Ovary (tissue), 9 donors: ENCODE data around the gene CLCN1. TPM values are rescaled to one million over a fixed set of nuclear protein-coding genes. Genes with fewer than 3 reads are reported as not detected.

Experiments
- DNase-seq, 5 donors: peaks; one replicate each; pipeline ENCODE4 v3.0.0-alpha.2; 2019 to 2020
- H3K27ac ChIP-seq, 2 donors: fragments of 200-600 bp; one replicate each; pipeline versions ENCODE4 v1.5.1 to v1.8.0; 2019 to 2022
- H3K27me3 ChIP-seq: fragments of 200-600 bp; one replicate; pipeline ENCODE4 v1.8.0; 2022
- H3K36me3 ChIP-seq: fragments of 200-600 bp; sonication (generic); one replicate; pipeline ENCODE4 v1.5.1; 2019
- H3K4me1 ChIP-seq: one replicate; pipeline ENCODE4 v1.8.1; 2013; ENCODE audit warnings: mild to moderate bottlenecking, moderate library complexity; ENCODE audit not compliant: insufficient read depth
- H3K4me3 ChIP-seq: fragments of 200-600 bp; sonication (generic); one replicate; pipeline ENCODE4 v1.5.1; 2017
- H3K9me3 ChIP-seq, 2 donors: fragments of 200-600 bp in 1 of 2; sonication (generic) in 1 of 2; one replicate each; pipeline versions ENCODE4 v1.5.1 to v1.8.1; 2013 to 2019; ENCODE audit warnings: mild to moderate bottlenecking in 1 of 2, moderate library complexity in 1 of 2
- EP300 ChIP-seq: sonication (generic); formaldehyde crosslinking; IDR thresholded peaks from one replicate; pipeline ENCODE4 v1.6.1; 2017; ENCODE audit warnings: antibody characterized with exemption
- POLR2A ChIP-seq: fragments of 450-650 bp; IDR thresholded peaks from one replicate; pipeline ENCODE4 v1.6.1; 2017; ENCODE audit warnings: antibody characterized with exemption, mild to moderate bottlenecking, moderate library complexity
- WGBS, 3 donors: extraction: QIAGEN DNeasy Blood & Tissue Kit in 1 of 3; methylation state at CpG; one replicate each; pipeline versions ENCODE4 v1.1.5 to v1.1.7; 2013 to 2017; 5-methylcytosine and 5-hydroxymethylcytosine counted together
- intact Hi-C, 4 donors: fragments of 100-400 bp; cut with DNase I; formaldehyde crosslinking; loops; one replicate each; pipeline versions ENCODE4 v1.11.0 to v1.15.1; 2022 to 2023
- polyA plus RNA-seq, 2 donors: library from polyadenylated mRNA; stranded (reverse); fragments of 200-250 nt in 1 of 2; fragments of 350-450 nt in 1 of 2; fragmentation: Illumina TruSeq in 1 of 2; extraction: RNeasy Lipid Tissue Mini Kit (QIAGEN cat#74804) in 1 of 2; gene quantifications; one replicate each; pipeline ENCODE4 v1.2.3, GENCODE V29; 2013 to 2014
- total RNA-seq, 7 donors: library from RNA; depleted of rRNA in 2 of 7; stranded (reverse); fragments of >200 nt in 2 of 7; fragmentation: NEBNext Ultra II Directional in 3 of 7; extraction: Animal tissue kit (Norgen Biotek cat#: 25700) in 3 of 7; gene quantifications; one replicate each; pipeline versions ENCODE4 v1.1.0 to v1.2.4, GENCODE V29; 2016 to 2023
- TF ChIP-seq, protein P1 (sequence below), 3 donors: fragments of 450-650 bp in 2 of 3; fragments of 200-600 bp in 1 of 3; IDR thresholded peaks; one replicate each; pipeline versions ENCODE4 v1.5.1 to v1.8.0; 2016 to 2022; ENCODE audit warnings: antibody characterized with exemption in 3 of 3, mild to moderate bottlenecking in 1 of 3
- donor health status: DM: no; HTN: no; CAD: no; lungs with moderate emphysema.
- donor health status: DM: no; HTN: no; CAD: no.
- donor health status: Bipolar disorder and iron deficiency.
- donor health status: DM: yes; HTN: yes; CAD: no.
- donor health status: DM: no; HTN: no; CAD: no.
- donor health status: DM: yes; HTN: yes; CAD: no.

The CLCN1 gene
- total and polyA plus RNA-seq, 9 donors, result 0.10 TPM; not detected in 8

DNA sequence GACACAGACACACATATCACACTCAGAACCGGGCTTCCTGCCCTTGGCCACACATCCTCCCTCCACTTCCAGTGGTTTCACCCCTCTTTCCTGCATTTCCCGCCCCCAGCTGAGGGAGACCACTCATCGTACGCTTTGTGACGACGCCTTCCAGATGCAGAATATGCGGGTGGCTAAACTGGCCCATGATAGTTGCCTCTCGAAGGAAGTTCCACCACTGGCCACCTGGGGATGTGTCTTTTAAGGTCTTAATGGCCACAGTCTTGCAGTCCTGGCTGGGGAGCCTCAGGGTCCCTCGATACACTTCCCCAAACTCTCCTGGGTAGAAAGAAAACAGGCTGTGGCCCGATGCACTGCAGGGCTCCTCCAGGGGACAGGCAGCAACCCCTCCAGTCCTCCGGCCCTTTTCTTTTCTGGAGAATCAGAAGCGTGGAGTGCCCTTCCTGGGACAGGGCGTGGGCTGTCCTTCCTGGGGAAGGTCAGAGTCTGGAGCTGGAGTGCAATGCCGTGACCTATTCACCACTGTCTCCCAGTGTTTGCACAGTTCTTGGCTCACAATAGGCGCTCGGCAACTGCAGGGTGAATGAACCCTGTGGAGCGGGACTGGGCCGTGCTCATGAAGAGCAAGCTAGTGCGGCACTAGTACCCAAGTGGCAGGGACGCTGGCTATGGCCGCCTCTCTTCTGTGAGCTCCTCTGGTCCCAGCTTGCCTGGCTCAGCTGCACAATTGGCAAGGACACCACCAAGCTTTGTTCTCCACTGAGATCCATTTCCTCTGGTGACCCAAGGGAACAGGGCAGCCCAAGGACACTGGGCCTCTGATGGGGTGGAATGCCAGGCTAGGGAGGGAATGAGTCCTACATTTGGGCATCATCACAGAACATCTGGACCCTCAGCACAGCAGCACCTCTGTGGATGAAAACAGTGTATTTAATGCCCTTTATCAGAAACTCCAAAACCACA, 79.6 kb downstream of the CLCN1 start:
- Histone ChIP-seq H3K27me3 (no peaks in the 10 kb centered on the region), H3K4me3 (no peak overlapping the region), H3K9me3 (no peaks in the 10 kb centered on the region), H3K4me1 (peaks cover 19% of the 10 kb centered on the region), H3K36me3 (no peaks in the 10 kb centered on the region), H3K27ac (no peak overlapping the region)
- 75 to 86% (median 83%) methylated on average over 18 to 21 of the region's 21 CpGs for WGBS, 3 donors
- intact Hi-C loops, result no loop called here
- no peak for DNase-seq
- TF ChIP-seq, protein P1, sequence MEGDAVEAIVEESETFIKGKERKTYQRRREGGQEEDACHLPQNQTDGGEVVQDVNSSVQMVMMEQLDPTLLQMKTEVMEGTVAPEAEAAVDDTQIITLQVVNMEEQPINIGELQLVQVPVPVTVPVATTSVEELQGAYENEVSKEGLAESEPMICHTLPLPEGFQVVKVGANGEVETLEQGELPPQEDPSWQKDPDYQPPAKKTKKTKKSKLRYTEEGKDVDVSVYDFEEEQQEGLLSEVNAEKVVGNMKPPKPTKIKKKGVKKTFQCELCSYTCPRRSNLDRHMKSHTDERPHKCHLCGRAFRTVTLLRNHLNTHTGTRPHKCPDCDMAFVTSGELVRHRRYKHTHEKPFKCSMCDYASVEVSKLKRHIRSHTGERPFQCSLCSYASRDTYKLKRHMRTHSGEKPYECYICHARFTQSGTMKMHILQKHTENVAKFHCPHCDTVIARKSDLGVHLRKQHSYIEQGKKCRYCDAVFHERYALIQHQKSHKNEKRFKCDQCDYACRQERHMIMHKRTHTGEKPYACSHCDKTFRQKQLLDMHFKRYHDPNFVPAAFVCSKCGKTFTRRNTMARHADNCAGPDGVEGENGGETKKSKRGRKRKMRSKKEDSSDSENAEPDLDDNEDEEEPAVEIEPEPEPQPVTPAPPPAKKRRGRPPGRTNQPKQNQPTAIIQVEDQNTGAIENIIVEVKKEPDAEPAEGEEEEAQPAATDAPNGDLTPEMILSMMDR (IDR thresholded peaks at IDR 0.05), result no peak
- TF ChIP-seq POLR2A (no peak), EP300 (no peak)

DNA sequence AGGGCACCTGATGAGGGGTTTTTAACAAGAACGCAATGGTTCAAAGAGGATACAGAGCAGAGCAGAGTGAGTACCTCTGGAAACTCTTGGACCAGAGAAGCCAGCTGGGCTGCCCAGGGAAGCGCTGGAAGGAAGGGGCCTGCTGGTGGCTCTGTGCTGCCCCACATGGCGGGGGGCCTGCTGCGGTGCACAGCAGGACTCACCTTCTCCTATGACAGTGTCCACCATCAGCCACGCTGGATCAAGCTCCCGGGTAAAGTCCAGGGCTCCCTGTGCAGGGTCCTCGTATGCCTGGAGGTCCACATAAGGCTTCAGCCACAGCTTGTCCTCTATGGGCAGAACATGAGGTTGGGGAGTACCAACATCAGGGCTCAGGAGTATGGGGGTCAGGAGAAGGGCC, 80.3 kb downstream of the CLCN1 start:
- H3K4me3 ChIP-seq, result no peak overlapping the region
- DNase-seq, result no peak
- H3K27ac ChIP-seq, result no peak overlapping the region
- H3K9me3 ChIP-seq, result no peaks in the 10 kb centered on the region
- no peak for TF ChIP-seq EP300
- TF ChIP-seq, protein P1 (IDR thresholded peaks at IDR 0.05), result no peak
- TF ChIP-seq POLR2A, result no peak
- H3K27me3 ChIP-seq, result no peaks in the 10 kb centered on the region
- intact Hi-C loops, result no loop called here
- H3K4me1 ChIP-seq, result peaks cover 16% of the 10 kb centered on the region
- H3K36me3 ChIP-seq, result no peaks in the 10 kb centered on the region
- WGBS, 3 donors, result 82 to 85% (median 83%) methylated on average over 7 of the region's 7 CpGs

DNA sequence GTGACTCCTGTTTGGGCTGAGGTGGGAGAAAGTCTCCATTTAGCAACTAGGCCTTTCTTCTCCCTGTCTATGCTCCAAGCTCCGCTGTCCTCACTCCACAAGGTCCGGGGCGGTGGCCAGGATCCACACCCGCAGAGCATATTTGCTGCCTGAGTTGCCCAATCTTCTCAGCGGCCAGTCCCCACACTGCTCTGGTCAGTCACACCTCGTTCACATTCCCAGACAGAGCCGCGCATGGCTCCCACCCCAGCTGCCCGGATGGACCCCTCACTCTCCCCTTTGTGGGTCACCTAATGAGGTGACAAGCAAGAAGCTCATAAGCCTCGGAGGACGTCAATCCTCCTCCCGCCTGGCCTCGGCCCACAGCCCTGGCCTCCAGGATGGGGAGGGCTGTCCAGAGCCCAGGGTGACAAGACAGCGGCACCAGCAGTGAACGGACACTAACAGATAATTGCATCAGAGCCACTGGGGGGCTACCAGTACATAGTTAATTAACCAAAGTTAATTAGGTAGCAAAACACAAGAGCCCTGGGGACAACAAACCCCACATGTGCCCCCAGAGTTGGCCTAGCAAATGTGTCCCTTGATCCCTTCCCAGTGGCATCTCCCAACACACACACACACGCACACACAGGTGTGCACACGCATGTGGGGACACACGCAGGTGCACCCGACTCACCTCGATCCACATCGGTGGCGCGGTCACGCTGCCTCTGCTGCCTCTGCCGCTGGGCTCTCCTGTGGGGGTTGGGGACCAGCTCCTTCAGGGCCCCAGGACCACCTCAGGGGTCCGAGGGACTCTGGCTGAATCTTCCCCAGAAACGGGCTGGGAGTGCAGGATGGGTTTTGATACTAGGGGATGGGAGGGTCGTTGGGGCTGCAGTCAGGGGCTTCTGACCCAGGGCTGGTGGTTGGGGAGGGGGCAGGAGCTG, 81.0 kb downstream of the CLCN1 start:
- Histone ChIP-seq H3K27me3 (no peaks in the 10 kb centered on the region), H3K4me3 (no peak overlapping the region), H3K9me3 (no peaks in the 10 kb centered on the region), H3K27ac (no peak overlapping the region), H3K4me1 (peaks cover 9% of the 10 kb centered on the region), H3K36me3 (no peaks in the 10 kb centered on the region)
- no peak for DNase-seq
- TF ChIP-seq, protein P1 (IDR thresholded peaks at IDR 0.05), result no peak
- TF ChIP-seq EP300 (no peak), POLR2A (no peak)
- WGBS, 3 donors, result 88 to 93% (median 88%) methylated on average over 28 of the region's 28 CpGs
- intact Hi-C loops, result no loop called here

DNA sequence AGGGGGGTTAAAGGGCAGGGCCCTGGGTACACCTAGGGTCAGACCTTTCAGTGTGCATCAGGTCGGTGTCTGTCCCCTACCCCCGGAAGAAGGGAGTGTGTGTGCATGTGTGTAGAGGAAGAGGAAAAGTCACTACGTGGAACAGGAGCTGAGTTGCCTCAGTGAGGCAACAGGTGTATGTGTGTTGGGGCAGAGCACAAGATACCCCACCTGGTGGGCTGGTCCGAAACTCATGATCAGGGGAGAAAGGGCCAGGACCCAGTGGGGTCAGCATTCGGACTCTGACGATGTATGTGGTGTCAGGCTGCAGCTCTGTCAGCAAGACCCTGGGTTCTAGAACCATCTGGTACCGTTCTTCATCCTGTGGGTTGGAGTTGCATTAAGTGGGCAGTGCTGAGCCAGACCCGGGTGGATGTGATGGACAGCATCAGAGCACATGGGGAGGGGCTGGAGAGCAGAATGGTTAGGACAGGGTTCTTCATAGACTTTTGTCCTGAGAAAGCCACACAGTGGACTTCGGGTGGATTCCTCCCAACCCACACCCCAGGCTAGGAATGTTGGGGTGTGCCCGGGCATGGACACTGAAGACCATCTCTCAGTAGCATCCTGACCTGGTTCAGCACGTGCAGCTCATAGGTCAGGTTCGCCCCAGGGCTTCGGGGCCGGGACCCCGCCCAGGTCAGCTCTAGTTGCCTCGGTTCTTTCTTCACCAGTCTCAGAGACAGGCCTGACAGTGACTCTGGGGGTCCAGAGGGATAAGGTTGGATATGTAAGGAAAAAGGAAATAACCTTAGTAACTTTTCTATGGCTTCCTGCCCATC, 82.0 kb downstream of the CLCN1 start:
- no peak overlapping the region for H3K4me3 ChIP-seq
- no peak for DNase-seq
- WGBS, 3 donors, result 85 to 88% (median 86%) methylated on average over 16 of the region's 16 CpGs
- H3K36me3 ChIP-seq, result no peaks in the 10 kb centered on the region
- no peaks in the 10 kb centered on the region for H3K27me3 ChIP-seq
- no peak overlapping the region for H3K27ac ChIP-seq
- intact Hi-C loops, result no loop called here
- H3K9me3 ChIP-seq, result no peaks in the 10 kb centered on the region
- peaks cover under 1% of the 10 kb centered on the region for H3K4me1 ChIP-seq
- TF ChIP-seq EP300 (no peak), POLR2A (no peak)
- TF ChIP-seq, protein P1 (IDR thresholded peaks at IDR 0.05), result no peak
